Mesothelial cell of epicardium (in vitro differentiated cells): ENCODE data around the gene PDZD4. TPM values are rescaled to one million over a fixed set of nuclear protein-coding genes. Genes with fewer than 3 reads are reported as not detected.

ENCODE experiments used
- DNase-seq, 2 experiments: peaks; one replicate each; pipeline ENCODE4 v3.0.0; 2021; ENCODE audit warnings: low spot score in 2 of 2; ENCODE audit not compliant: unreplicated experiment in 2 of 2
- H3K27ac Mint-ChIP-seq: 2 replicates; pipeline ENCODE4 v1.8.0; 2021; ENCODE audit warnings: mixed read lengths
- H3K27me3 Mint-ChIP-seq: 2 replicates; pipeline ENCODE4 v1.8.0; 2021; ENCODE audit warnings: low read depth, mixed read lengths
- H3K36me3 Mint-ChIP-seq: 2 replicates; pipeline ENCODE4 v1.8.0; 2021; ENCODE audit warnings: mixed read lengths
- H3K4me1 Mint-ChIP-seq: 2 replicates; pipeline ENCODE4 v1.8.0; 2021; ENCODE audit warnings: mixed read lengths
- H3K4me3 Mint-ChIP-seq: 2 replicates; pipeline ENCODE4 v1.8.0; 2021; ENCODE audit warnings: mild to moderate bottlenecking, moderate library complexity, mixed read lengths
- H3K9me3 Mint-ChIP-seq: 2 replicates; pipeline ENCODE4 v1.8.0; 2021; ENCODE audit warnings: mixed read lengths
- total RNA-seq: library from RNA; stranded (reverse); gene quantifications from 3 replicates; pipeline ENCODE4 v1.2.1, GENCODE V29; 2021
- TF ChIP-seq, protein P1 (sequence below): fragments of 200-600 bp; sonication (generic); IDR thresholded peaks from one replicate; pipeline ENCODE4 v1.5.0; 2021; ENCODE audit warnings: antibody characterized with exemption; ENCODE audit not compliant: unreplicated experiment

The PDZD4 gene
- total RNA-seq, 1 donor from 2014 or later: 7.6 TPM

DNA sequence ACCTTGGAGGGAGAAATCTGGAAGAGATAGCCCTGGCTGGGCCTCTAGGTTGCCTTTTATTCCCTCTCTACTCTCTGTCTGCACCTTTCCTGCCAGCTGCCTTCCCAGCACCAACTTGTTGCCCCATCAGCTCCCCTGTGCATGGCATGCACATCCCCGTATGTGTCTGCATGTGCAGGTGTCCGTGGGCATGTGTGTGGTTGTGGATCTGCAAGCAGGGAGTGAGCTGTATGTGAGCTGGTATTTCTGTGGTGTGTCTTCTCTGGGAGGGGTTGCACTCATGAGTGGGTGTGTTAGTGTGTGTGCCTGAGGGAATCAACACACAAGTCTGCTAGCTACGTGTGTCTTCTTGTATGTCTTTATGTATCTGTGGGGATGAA lies 45.8 kb upstream of the PDZD4 start:
- Mint-ChIP-seq H3K27me3 (peaks cover 21% of the 10 kb centered on the region), H3K9me3 (peaks cover 10% of the 10 kb centered on the region), H3K4me1 (peaks cover 8% of the 10 kb centered on the region), H3K4me3 (no peak overlapping the region), H3K36me3 (peaks cover 2% of the 10 kb centered on the region), H3K27ac (no peak overlapping the region)
- TF ChIP-seq, protein P1, sequence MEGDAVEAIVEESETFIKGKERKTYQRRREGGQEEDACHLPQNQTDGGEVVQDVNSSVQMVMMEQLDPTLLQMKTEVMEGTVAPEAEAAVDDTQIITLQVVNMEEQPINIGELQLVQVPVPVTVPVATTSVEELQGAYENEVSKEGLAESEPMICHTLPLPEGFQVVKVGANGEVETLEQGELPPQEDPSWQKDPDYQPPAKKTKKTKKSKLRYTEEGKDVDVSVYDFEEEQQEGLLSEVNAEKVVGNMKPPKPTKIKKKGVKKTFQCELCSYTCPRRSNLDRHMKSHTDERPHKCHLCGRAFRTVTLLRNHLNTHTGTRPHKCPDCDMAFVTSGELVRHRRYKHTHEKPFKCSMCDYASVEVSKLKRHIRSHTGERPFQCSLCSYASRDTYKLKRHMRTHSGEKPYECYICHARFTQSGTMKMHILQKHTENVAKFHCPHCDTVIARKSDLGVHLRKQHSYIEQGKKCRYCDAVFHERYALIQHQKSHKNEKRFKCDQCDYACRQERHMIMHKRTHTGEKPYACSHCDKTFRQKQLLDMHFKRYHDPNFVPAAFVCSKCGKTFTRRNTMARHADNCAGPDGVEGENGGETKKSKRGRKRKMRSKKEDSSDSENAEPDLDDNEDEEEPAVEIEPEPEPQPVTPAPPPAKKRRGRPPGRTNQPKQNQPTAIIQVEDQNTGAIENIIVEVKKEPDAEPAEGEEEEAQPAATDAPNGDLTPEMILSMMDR: no peak
- DNase-seq: no peak

DNA sequence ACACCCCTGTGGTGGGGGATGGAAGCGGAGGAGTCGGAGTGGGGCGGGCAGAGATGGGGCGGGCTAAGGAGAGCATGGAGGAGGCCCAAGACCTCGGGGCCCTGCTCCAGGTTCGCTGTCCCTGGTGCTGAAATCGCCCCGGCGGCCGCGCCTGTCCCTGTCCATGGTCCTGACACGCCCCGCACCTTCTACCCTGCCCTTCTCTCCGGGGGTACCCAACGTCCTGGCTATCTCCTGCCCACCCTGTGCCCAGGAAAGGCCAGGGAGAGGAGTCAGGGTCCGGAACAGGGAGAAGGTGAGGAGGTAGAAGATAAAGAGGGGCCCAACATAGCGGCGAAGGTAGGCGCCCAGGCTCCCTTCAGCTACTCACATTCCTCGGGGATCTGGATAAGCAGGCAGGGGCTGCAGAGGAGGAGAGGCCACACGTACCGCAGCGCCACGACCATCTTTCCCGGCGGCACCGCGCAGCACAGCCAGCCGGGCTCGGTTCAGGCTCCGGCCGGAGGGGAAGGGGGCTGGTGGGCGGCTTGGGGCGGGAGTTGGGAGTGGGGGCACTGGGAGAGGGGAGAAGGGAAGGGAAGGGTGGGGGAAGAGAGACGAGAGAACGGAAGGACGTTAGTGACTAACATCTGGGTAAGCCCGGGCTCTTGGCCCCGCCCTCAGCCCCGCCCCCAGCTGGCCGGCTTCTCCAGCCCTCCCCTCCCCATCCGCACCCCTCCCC lies 45.2 kb upstream of the PDZD4 start:
- peaks cover 10% of the 10 kb centered on the region for H3K9me3 Mint-ChIP-seq
- H3K4me1 Mint-ChIP-seq: peaks cover 8% of the 10 kb centered on the region
- peaks cover 2% of the 10 kb centered on the region for H3K36me3 Mint-ChIP-seq
- TF ChIP-seq, protein P1: no peak
- H3K27ac Mint-ChIP-seq: no peak overlapping the region
- peak; percentile 70 to 90 for DNase-seq
- H3K27me3 Mint-ChIP-seq: peaks cover 21% of the 10 kb centered on the region
- no peak overlapping the region for H3K4me3 Mint-ChIP-seq

DNA sequence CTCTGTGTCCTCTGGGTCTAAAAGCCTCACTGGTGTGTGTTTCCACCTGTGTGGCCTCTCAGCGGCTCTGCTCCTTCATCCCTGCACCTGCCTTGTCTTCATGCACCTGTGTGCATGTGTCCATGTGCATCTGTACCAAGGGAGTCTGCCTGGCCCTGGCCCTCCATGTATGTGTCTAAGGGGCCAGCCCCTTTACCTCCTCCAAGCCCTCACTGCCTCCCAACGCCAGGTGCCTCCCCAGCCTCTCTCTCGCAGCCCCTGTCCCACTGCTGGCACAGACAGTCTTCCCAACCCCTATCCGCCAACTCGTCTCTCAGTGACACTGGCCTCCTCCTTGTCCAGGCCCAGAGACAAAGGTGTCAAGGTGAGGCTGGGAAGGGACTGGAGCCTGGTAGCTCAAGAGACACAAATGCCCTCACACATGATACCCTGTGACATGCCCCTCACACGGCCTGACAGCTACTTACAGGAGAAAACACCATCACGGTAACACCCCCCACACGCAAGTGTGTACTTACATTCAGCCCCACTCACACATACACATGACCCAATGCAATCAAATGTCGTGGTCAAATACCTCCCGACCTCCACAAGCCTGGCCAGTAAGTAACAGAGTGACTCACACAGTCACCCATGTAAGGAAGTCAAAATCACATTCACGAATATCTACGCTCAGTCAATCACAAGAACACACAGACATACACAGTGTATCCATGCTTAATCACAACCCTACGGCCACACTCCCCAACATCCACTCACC lies 44.2 kb upstream of the PDZD4 start:
- Mint-ChIP-seq H3K27ac (no peak overlapping the region), H3K4me1 (peaks cover 8% of the 10 kb centered on the region), H3K4me3 (no peak overlapping the region), H3K27me3 (peaks cover 19% of the 10 kb centered on the region), H3K36me3 (peaks cover 2% of the 10 kb centered on the region), H3K9me3 (peaks cover 10% of the 10 kb centered on the region)
- no peak for DNase-seq
- TF ChIP-seq, protein P1: no peak

DNA sequence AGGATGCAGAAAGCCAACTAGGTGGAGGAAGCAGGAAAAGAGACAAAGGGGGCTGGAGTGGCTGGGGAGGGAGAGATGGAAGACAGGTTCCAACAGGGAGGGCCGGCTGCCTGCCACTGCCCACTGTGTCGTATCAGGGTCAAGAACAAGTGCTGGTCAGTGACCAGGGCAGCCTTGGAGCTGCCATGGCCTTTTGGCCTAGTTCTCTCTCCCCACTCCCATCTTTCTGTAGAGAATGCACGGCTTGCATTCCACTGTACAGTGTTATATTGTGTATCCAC lies 43.7 kb upstream of the PDZD4 start:
- peaks cover 10% of the 10 kb centered on the region for H3K9me3 Mint-ChIP-seq
- H3K4me1 Mint-ChIP-seq: peaks cover 3% of the 10 kb centered on the region
- no peak overlapping the region for H3K27ac Mint-ChIP-seq
- peaks cover 13% of the 10 kb centered on the region for H3K27me3 Mint-ChIP-seq
- no peak for DNase-seq
- peaks cover 2% of the 10 kb centered on the region for H3K36me3 Mint-ChIP-seq
- TF ChIP-seq, protein P1: no peak
- no peak overlapping the region for H3K4me3 Mint-ChIP-seq

DNA sequence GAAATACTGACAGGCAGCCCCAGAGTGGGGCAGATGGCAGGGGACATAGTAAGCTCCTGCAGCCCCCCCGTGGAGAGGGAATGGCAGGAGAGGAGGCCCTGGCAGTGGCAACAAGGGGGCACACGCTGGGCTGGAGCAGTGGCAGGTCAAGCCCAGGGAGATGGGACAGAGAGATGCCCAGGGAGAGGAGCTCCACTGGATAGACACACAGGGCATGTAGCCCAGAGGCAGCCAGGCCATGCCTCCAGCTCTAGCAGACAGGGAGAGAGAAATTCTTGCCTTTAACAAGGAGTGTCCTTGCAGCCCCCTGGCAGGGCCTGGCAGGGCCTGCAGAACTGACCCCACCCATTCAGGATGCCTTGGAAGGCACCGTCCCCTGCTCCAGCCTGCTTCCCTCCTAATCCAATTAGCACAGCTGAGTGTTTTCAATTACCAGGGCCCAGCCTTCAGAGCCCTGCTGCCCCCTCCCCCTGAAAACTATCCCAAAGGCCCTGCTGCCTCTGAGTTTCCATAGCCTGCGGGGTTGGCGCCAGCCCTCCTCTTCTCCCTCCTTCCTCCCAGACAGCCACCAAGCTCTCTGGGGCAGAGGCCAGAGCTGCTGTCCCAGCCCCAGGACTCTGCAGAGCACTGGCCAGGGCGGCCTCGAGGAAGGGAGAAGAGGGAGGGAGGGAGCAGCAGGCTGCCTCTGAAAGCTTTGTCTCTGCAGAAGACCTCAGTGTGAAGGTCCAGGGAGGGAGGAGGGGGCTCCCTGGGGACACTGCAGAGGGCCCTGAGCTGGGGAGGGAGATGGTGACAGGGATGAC lies 43.1 kb upstream of the PDZD4 start:
- DNase-seq: no peak

More for the DNA sequence above, 43.1 kb upstream of the PDZD4 start:
- H3K27ac Mint-ChIP-seq: no peak overlapping the region
- H3K36me3 Mint-ChIP-seq: peaks cover 2% of the 10 kb centered on the region
- peaks cover 9% of the 10 kb centered on the region for H3K27me3 Mint-ChIP-seq
- no peaks in the 10 kb centered on the region for H3K4me1 Mint-ChIP-seq
- no peak overlapping the region for H3K4me3 Mint-ChIP-seq
- H3K9me3 Mint-ChIP-seq: peaks cover 10% of the 10 kb centered on the region
- TF ChIP-seq, protein P1: no peak
